Lower leg skin (tissue), 3 donors: ENCODE data around the gene PLEKHG4.

ENCODE experiments used
- CTCF ChIP-seq, 3 donors: fragments of 450-650 bp; IDR thresholded peaks; one replicate each; pipeline ENCODE4 v1.5.1; 2016; ENCODE audit warnings: antibody characterized with exemption in 3 of 3, mild to moderate bottlenecking in 3 of 3, moderate library complexity in 2 of 3
- POLR2A ChIP-seq, 2 donors: fragments of 450-650 bp; IDR thresholded peaks; one replicate each; pipeline ENCODE4 v1.6.1; 2016 to 2017; ENCODE audit warnings: antibody characterized with exemption in 2 of 2, mild to moderate bottlenecking in 1 of 2, moderate library complexity in 1 of 2

DNA sequence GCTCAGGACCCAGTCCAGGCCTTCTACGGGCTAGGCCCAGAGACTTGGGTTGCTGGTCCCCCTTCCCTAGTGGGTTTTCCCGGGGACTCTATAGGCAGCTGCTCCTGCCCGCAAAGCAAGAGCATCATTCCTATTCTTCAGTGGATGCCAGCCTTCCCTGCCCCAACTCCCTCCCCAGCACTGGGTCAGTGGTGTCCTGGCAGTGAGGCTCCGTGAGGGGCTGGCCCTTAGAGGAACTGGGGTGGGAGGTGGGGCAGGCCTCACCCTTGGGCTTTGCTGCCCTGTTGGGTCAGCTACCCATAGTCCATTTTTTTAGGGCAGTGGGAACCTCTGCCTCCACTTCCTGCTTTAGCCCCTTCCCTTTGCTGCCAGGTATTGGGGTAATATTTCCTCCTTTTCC, 7.9 kb upstream of the PLEKHG4 start:
- TF ChIP-seq CTCF (IDR thresholded peaks at IDR 0.05) (no peak), POLR2A (IDR thresholded peaks at IDR 0.05) (no peak)
